GM18861 (cell line): ENCODE measurements around the gene TM4SF5.

Experiments
- ATAC-seq: cut with Tn5 transposase; IDR thresholded peaks from one replicate; pipeline ENCODE4 v1.9.1; 2021; ENCODE audit not compliant: unreplicated experiment

TM4SF5 gene

GRCh38 chr17:4744999-4745969 is 26.4 kb upstream of the TM4SF5 start:
- ATAC-seq, result no peak

GRCh38 chr17:4747847-4748246 is 23.8 kb upstream of the TM4SF5 start:
- no peak for ATAC-seq

- no peak for ATAC-seq
Observed at GRCh38 chr17:4748686-4749085, 23.0 kb upstream of the TM4SF5 start.

DNA sequence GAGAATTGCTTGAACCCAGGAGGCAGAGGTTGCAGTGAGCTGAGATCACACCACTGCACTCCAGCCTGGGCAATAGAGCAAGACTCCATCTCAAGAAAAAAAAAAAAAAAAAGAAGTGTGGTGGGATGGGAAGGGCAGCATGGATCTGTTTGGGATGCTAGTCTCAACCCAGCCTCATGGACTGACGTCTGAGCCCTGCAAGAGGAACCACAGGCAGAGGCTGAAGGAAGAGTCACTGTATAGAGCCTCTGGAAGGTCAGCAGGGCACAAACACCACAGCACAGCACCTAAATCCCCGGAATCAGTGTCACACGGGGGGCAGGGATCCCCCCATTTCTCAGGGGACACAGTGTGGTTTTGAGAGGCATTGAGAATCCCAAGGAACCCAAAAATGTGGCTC is 21.1 kb upstream of the TM4SF5 start:
- no peak for ATAC-seq

- no peak for ATAC-seq
Observed at GRCh38 chr17:4751932-4752331, 19.8 kb upstream of the TM4SF5 start.

GRCh38 chr17:4753392-4753791 is 18.3 kb upstream of the TM4SF5 start:
- ATAC-seq, result no peak

DNA sequence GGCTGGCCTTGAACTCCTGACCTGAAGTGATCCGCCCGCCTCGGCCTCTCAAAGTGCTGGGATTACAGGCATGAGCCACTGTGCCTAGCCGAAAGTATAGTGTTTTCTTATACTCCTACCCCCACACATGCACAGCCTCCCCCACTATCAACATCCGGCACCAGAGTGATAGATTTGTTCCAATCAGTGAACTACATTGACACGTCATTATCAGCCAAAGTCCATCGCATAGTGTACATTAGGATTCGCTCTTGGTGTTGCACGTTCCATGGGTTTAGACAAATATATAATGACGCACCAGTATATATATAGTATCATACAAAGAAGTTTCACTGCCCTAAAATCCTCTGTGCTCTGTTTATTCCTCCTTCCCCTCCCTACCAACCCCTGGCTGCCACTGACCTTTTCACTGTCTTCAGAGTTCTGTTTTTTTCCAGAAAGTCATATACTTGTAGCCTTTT is 11.9 kb upstream of the TM4SF5 start:
- ATAC-seq, result no peak

DNA sequence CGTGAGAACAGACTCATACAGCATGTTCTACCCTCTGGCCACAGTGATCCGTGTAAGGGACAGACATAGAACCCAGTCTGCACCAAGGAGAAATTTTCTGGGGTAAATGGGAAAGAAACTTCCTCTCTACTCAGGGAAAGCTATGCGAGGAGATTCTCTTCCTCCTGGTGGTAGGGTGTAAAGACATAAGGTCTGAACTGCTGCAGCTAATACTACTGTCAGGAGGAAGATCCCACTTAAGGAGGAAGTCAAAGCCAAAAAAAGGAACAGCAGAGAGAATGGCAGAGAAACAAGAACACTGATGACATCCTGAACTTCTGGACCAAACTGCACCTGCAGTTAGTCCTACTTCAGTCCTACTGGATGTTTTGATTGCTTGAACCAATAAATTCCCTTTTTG is 7.1 kb upstream of the TM4SF5 start:
- no peak for ATAC-seq

DNA sequence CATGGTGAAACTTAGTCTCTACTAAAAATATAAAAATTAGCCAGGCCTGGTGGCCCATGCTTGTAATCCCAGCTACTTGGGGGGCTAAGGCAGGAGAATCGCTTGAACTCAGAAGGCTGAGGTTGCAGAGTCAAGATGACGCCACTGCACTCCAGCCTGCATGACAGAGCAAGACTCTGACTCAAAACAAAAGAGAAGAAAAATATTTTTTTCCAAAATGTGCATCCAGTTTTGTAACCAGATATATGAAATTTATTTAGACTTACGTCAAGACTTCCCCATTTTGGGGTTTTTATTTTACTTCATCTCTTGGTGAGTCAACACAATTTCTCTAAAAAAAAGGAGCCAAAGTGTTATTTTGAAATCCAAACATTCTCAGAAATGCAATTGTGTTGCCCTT is 5.5 kb upstream of the TM4SF5 start:
- ATAC-seq, result no peak

- ATAC-seq, result no peak
Observed at GRCh38 chr17:4766723-4767122, 5.0 kb upstream of the TM4SF5 start.

GRCh38 chr17:4768298-4768697 is 3.4 kb upstream of the TM4SF5 start:
- ATAC-seq, result no peak

- no peak for ATAC-seq
Observed at GRCh38 chr17:4769628-4770027, 2.1 kb upstream of the TM4SF5 start.

DNA sequence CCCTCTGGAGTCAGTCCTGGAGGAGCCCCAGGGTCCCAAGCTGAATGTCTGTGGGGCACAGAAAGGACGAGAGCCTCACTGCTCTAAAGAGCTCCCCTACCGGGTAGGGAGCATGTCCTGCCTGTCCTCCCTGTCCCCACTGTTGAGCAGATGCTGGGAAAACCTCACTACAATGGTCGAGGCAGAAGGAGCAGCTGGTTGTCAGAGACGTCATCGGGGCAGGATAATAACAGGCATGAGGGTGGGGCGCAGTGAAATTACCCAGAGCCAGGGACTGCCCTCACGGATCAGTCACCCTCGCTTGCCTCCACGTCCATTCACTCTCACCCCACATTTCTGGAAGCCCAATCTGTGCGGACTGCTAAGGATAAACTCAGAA is 538 bp downstream of the TM4SF5 start:
- no peak for ATAC-seq

GRCh38 chr17:4777969-4778760 is 6.5 kb downstream of the TM4SF5 start:
- ATAC-seq, result no peak

DNA sequence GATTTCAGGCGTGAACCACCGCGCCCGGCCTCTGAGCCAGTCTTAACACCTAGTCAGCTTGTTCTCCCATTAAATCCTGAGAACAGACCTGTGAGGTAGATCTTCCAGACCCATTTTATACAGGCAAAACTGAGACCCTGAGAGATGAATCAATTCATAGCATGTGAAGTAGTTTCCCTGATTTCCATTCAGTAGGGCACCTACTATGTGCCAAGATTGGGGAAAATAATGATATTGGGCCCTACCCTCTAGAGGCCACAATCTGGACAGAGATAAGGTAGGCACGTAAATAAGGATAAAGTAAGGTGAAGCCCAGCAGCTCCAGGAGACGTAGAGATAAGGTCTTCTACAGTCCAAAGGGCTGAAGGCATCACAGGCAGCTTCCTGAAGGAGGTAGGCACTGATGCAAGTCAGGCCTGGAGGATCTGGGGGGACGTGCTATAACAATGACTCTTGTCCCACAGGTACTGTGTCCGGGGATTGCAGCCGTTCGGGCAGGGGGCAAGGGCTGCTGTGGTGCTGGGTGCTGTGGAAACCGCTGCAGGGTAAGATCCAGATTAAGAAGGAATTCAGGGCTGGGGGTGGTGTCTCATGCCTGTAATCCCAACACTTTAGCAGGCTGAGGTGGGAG is 8.8 kb downstream of the TM4SF5 start:
- no peak for ATAC-seq

DNA sequence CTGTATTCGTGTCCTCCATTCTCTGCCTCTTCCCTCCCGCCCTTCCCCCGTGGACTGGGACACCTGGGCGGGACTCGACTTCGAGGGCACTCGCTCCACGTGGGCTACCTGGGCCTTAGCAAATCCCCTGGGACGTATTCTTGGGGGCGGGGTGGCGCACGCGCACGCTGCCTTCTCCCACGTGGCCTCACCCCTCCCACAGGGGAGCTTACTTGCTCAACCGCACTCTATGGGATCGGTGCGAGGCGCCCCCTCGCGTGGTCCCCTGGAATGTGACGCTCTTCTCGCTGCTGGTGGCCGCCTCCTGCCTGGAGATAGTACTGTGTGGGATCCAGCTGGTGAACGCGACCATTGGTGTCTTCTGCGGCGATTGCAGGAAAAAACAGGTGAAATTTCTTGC is 11.0 kb downstream of the TM4SF5 start:
- ATAC-seq, result no peak

GRCh38 chr17:4785311-4786105 is 13.8 kb downstream of the TM4SF5 start:
- no peak for ATAC-seq

- no peak for ATAC-seq
Observed at GRCh38 chr17:4786106-4786511, 14.4 kb downstream of the TM4SF5 start, which contains the start of gene VMO1. VMO1 (minus strand) TSS chr17:4786364; CDS start chr17:4786352, 12 bp downstream.

GRCh38 chr17:4786516-4786915 is 14.8 kb downstream of the TM4SF5 start:
- ATAC-seq, result no peak

DNA sequence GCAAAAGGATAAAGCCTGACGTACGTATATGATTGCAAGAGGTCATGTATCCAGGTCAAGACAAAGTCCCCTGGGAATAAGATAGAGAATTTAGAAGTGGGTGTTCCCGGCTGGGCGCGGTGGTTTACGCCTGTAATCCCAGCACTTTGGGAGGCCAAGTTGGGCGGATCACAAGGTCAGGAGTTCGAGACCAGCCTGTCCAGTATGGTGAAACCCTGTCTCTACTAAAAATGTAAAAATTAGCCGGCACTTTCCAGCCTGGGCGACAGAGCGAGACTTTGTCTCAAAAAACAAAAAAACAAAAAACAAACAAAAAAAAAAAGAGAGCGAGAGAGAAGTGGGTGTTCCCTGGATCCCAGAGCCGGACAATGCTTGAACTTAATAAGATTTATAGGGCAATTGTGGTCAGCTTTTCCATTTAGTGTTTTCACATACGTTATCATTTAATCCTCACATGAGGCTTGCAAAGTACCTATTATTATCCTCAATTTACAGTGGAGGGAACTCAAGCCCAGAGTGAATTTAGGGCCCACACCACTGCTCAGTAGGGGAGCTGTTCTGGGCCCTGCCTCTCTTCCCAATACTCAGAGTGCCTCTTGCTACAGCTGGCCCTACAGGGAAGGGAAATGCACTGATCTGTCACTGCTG is 16.6 kb downstream of the TM4SF5 start:
- no peak for ATAC-seq
